Thoracic aorta (tissue), 2 donors: ENCODE results near the gene CCDC15. TPM values are rescaled to one million over a fixed set of nuclear protein-coding genes. Genes with fewer than 3 reads are reported as not detected.

Experiments
- ATAC-seq: fragments of 150-250 bp; one replicate; pipeline ENCODE4 v1.8.0; 2017; ENCODE audit warnings: low read depth; ENCODE audit not compliant: insufficient number of reproducible peaks, low FRiP score
- DNase-seq: peaks from one replicate; pipeline ENCODE4 v3.0.0-alpha.2; 2020; ENCODE audit warnings: low spot score
- H3K27ac ChIP-seq, 2 donors: fragments of 200-600 bp; sonication (generic); 1 replicate in 1 of 2; 2 replicates in 1 of 2; pipeline ENCODE4 v1.5.1; 2016; ENCODE audit warnings: mild to moderate bottlenecking in 2 of 2, moderate library complexity in 2 of 2
- H3K27me3 ChIP-seq: fragments of 200-600 bp; sonication (generic); replicated peaks from 2 replicates; pipeline ENCODE4 v1.6.0; 2016; ENCODE audit warnings: mild to moderate bottlenecking; ENCODE audit not compliant: insufficient read depth
- H3K36me3 ChIP-seq: fragments of 200-600 bp; sonication (generic); one replicate; pipeline ENCODE4 v1.5.1; 2016
- H3K4me1 ChIP-seq, 2 donors: fragments of 200-600 bp; sonication (generic); 1 replicate in 1 of 2; 2 replicates in 1 of 2; pipeline versions ENCODE4 v1.5.1 to v1.6.0; 2016; ENCODE audit warnings: low read depth in 2 of 2, mild to moderate bottlenecking in 1 of 2; ENCODE audit not compliant: control insufficient read depth in 1 of 2
- H3K4me3 ChIP-seq: fragments of 200-600 bp; sonication (generic); 2 replicates; pipeline ENCODE4 v1.5.1; 2016; ENCODE audit warnings: mild to moderate bottlenecking
- H3K9me3 ChIP-seq: fragments of 200-600 bp; sonication (generic); 2 replicates; pipeline ENCODE4 v1.5.1; 2016
- CTCF ChIP-seq: fragments of 200-600 bp; sonication (generic); IDR thresholded peaks from one replicate; pipeline ENCODE4 v1.5.1; 2019; ENCODE audit warnings: antibody characterized with exemption
- total RNA-seq, 2 donors: library from RNA; depleted of rRNA; stranded (reverse); fragments of >200 nt; gene quantifications; one replicate each; pipeline versions ENCODE4 v1.1.0 to v1.2.3, GENCODE V29; 2016

The CCDC15 gene
- total RNA-seq, 2 donors from 2014 or later = 0.49 to 1.2 TPM

- TF ChIP-seq CTCF = no peak
- no peak for ATAC-seq
- Histone ChIP-seq H3K36me3 (no peaks in the 10 kb centered on the region), H3K27ac (no peak overlapping the region), H3K4me3 (no peak overlapping the region), H3K4me1 (no peaks in the 10 kb centered on the region), H3K27me3 (no peaks in the 10 kb centered on the region), H3K9me3 (no peaks in the 10 kb centered on the region)
- no peak for DNase-seq
Measured at GRCh38 chr11:124982043-124982442, 28.0 kb downstream of the CCDC15 start.

DNA sequence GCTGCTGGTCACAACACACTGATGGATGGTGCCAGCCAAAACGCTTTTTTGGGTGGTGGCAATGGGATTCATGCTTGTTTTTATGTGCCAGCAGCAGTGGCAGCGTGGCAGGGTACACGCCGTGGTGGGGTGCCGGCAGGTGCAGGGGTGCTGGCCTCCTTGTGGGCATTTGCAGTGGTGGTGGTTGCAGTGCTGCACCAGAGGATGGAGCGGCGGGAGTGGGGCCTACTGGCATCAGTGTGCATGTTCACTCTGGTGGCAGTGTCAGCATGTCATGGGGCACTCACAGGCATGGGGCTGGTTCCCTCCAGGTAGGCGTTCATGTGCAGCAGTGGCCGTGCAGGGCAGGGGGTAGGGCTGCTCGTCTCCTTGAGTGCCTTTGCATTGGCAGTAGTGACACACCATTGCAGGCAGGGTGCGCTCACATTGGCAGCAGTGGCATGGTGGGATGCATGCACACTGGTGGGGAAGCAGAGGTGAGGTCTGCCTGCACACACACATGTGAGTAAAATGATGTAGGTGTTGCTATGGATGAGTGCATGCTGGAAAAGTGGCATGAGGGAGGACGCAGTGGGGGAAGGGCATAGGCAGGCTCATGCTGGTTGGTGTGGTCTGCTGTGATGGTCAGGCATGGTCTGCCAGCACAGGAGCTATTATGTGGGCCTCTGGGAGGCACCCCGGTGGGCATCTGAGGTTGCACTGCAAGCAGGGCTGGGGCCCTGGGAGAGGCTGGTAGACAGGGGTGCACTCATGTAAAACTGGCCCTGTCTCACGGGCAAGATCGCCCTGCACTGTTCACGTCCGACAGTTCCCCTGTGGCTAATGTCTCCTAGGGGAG is 29.9 kb downstream of the CCDC15 start:
- no peaks in the 10 kb centered on the region for H3K9me3 ChIP-seq
- no peaks in the 10 kb centered on the region for H3K4me1 ChIP-seq
- TF ChIP-seq CTCF = no peak
- H3K36me3 ChIP-seq = no peaks in the 10 kb centered on the region
- ATAC-seq = no peak
- no peak overlapping the region for H3K4me3 ChIP-seq
- no peaks in the 10 kb centered on the region for H3K27me3 ChIP-seq
- no peak overlapping the region for H3K27ac ChIP-seq
- no peak for DNase-seq

DNA sequence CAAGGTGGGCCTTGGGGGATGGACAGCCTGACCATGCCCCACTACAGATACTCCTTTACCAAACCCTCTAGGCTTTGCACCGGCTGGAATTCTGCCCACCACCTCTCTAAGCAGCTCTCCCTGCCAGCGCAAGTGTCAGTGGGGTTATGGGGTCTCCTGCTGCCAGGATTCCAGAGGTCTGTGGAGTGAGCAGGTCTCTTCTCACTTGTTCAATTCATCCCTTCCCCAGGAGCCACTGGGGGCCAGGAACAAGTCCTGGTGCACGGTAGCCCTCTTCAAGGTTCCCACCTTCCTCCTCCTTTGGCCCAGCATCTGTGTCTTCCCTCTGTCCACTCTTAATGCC is 30.5 kb downstream of the CCDC15 start:
- DNase-seq (no peak), ATAC-seq (no peak)
- Histone ChIP-seq H3K4me1 (no peaks in the 10 kb centered on the region), H3K9me3 (no peaks in the 10 kb centered on the region), H3K27ac (no peak overlapping the region), H3K36me3 (no peaks in the 10 kb centered on the region), H3K4me3 (no peak overlapping the region), H3K27me3 (no peaks in the 10 kb centered on the region)
- no peak for TF ChIP-seq CTCF

DNA sequence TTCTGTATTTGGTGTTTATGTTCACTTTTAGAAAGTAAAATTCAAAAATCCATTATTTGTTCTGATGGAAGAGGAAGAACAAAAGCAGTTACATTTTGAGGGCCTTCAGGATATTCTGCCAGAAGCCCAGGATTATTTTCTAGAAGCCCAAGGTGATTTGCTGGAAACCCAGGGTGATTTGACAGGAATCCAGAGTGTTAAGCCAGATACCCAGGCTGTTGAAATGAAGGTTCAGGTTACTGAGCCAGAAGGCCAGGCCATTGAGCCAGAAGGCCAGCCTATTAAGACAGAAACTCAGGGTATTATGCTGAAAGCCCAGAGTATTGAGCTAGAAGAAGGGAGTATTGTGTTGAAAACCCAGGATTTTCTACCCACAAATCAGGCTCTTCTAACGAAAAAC is 33.1 kb downstream of the CCDC15 start:
- ATAC-seq = no peak
- DNase-seq = no peak
- Histone ChIP-seq H3K4me1 (no peaks in the 10 kb centered on the region), H3K9me3 (no peaks in the 10 kb centered on the region), H3K4me3 (no peak overlapping the region), H3K27me3 (no peaks in the 10 kb centered on the region), H3K36me3 (no peaks in the 10 kb centered on the region), H3K27ac (no peak overlapping the region)
- no peak for TF ChIP-seq CTCF

DNA sequence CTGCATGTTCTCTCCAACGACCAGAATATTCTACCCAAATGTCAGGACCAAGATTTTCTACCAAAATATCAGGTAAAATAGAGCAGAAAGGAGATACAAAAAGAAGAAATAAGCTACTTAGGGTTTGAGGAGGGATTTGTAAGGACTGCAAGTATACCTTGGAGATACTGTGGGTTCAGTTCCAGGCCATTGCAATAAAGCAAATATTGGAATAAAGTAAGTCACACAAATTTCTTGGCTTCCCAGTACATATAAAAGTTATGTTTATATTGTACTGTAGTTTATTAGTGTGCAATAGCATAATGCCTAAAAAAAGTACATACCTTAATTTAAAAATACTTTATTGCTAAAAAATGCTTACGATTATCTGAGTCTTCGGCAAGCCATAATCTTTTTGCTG is 34.1 kb downstream of the CCDC15 start:
- Histone ChIP-seq H3K4me1 (no peaks in the 10 kb centered on the region), H3K4me3 (no peak overlapping the region), H3K27me3 (no peaks in the 10 kb centered on the region), H3K9me3 (no peaks in the 10 kb centered on the region), H3K27ac (no peak overlapping the region), H3K36me3 (no peaks in the 10 kb centered on the region)
- TF ChIP-seq CTCF = no peak
- DNase-seq = no peak
- ATAC-seq = no peak
